Measurements from ENCODE around the gene MEIS1.

- TF ChIP-seq, protein P1, sequence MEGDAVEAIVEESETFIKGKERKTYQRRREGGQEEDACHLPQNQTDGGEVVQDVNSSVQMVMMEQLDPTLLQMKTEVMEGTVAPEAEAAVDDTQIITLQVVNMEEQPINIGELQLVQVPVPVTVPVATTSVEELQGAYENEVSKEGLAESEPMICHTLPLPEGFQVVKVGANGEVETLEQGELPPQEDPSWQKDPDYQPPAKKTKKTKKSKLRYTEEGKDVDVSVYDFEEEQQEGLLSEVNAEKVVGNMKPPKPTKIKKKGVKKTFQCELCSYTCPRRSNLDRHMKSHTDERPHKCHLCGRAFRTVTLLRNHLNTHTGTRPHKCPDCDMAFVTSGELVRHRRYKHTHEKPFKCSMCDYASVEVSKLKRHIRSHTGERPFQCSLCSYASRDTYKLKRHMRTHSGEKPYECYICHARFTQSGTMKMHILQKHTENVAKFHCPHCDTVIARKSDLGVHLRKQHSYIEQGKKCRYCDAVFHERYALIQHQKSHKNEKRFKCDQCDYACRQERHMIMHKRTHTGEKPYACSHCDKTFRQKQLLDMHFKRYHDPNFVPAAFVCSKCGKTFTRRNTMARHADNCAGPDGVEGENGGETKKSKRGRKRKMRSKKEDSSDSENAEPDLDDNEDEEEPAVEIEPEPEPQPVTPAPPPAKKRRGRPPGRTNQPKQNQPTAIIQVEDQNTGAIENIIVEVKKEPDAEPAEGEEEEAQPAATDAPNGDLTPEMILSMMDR (conservative IDR thresholded peaks at IDR 0.05; ENCODE audit: low read length), result no peak
- TF ChIP-seq EZH2phosphoT487 (IDR thresholded peaks at IDR 0.05; ENCODE audit: borderline replicate concordance, low read depth, low read length), result no peak
Measured at GRCh38 chr2:66578687-66579106, 143.8 kb downstream of the MEIS1 start.
